Panc1 (cell line): ENCODE measurements around the gene MYO7A. TPM values are rescaled to one million over a fixed set of nuclear protein-coding genes. Genes with fewer than 3 reads are reported as not detected.

Experiments used
- ATAC-seq: fragments of 200-7000 bp; cut with Tn5 transposase; 2 replicates; pipeline ENCODE4 v1.9.1; 2020; ENCODE audit warnings: mild to moderate bottlenecking, moderate library complexity
- BruUV-seq: library from RNA; stranded (reverse); fragments of 400-500 nt; replicated peaks from 2 replicates; lab custom pipeline; 2021; lab: Mats Ljungman, UMichigan
- CTCF ChIA-PET: fragments of 300-600 bp; sonication (Branson Sonifier 250); formaldehyde crosslinking; loops from one replicate; lab custom pipeline; 2022; ENCODE audit warnings: antibody characterized with exemption; lab: Charles Lee
- POLR2A ChIA-PET: fragments of 300-600 bp; sonication (Branson Sonifier 250); formaldehyde crosslinking; loops from one replicate; lab custom pipeline; 2022; ENCODE audit warnings: antibody characterized with exemption; lab: Charles Lee
- DNase-seq: peaks from one replicate; pipeline ENCODE4 v3.0.0-alpha.2; 2010; ENCODE audit warnings: low read depth, low spot score
- H3K27ac ChIP-seq: 2 replicates; pipeline ENCODE4 v1.5.1; 2011; ENCODE audit warnings: mild to moderate bottlenecking, low read length, inconsistent platforms
- H3K27me3 ChIP-seq: fragments of 200-500 bp; sonication (Bioruptor generic); 2 replicates; pipeline ENCODE4 v1.6.0; 2014; ENCODE audit warnings: low read length, inconsistent platforms; ENCODE audit not compliant: control insufficient read depth, insufficient read depth
- H3K36me3 ChIP-seq: fragments of 200-500 bp; sonication (Bioruptor generic); 2 replicates; pipeline ENCODE4 v1.5.1; 2014; ENCODE audit warnings: inconsistent platforms, mild to moderate bottlenecking, low read length, moderate library complexity; ENCODE audit not compliant: control insufficient read depth, insufficient read depth
- H3K4me1 ChIP-seq: 2 replicates; pipeline ENCODE4 v1.5.1; 2011; ENCODE audit warnings: inconsistent platforms, mild to moderate bottlenecking, low read length, moderate library complexity; ENCODE audit not compliant: control insufficient read depth, insufficient read depth
- H3K4me3 ChIP-seq, 2 experiments: 2 replicates each; pipeline ENCODE4 v1.5.1; 2011 to 2012; ENCODE audit warnings: low read depth in 2 of 2, low read length in 2 of 2, mild to moderate bottlenecking in 2 of 2, inconsistent platforms in 1 of 2, moderate library complexity in 1 of 2
- H3K9me3 ChIP-seq: fragments of 200-500 bp; sonication (Bioruptor generic); 2 replicates; pipeline ENCODE4 v1.5.1; 2014; ENCODE audit warnings: low read depth, mild to moderate bottlenecking, inconsistent platforms, low read length, moderate library complexity; ENCODE audit not compliant: control insufficient read depth, insufficient read depth
- POLR2AphosphoS5 ChIP-seq: IDR thresholded peaks from 2 replicates; pipeline ENCODE4 v1.6.1; 2012; ENCODE audit warnings: mild to moderate bottlenecking, low read depth, low read length, moderate library complexity
- SIN3A ChIP-seq: IDR thresholded peaks from 2 replicates; pipeline ENCODE4 v1.6.1; 2012; ENCODE audit warnings: low read depth, mild to moderate bottlenecking, low read length, moderate library complexity, borderline replicate concordance; ENCODE audit not compliant: insufficient read depth
- TCF7L2 ChIP-seq: IDR thresholded peaks from 2 replicates; pipeline ENCODE4 v1.6.1; 2011; ENCODE audit warnings: mild to moderate bottlenecking, low read depth, low read length, inconsistent platforms
- in situ Hi-C: cut with HindIII; loops from 2 replicates; pipeline ENCODE4 v1.10.0; 2016; ENCODE audit warnings: low sequenced_read_pairs, low pct_unique_long_range_greater_than_20kb
- intact Hi-C: fragments of 100-400 bp; cut with micrococcal nuclease; formaldehyde crosslinking; loops from one replicate; pipeline ENCODE4 v1.10.0; 2022; ENCODE audit not compliant: unreplicated experiment
- total RNA-seq: library from RNA; stranded (reverse); gene quantifications from one replicate; pipeline ENCODE4 v1.2.1, GENCODE V29; 2021; ENCODE audit not compliant: unreplicated experiment
- TF ChIP-seq, protein P1 (sequence below): fragments of 450-650 bp; IDR thresholded peaks from 2 replicates; pipeline ENCODE4 v1.5.1; 2017; ENCODE audit warnings: mild to moderate bottlenecking
- TF ChIP-seq, protein P2 (sequence below), 2 experiments: IDR thresholded peaks; 2 replicates each; pipeline ENCODE4 v1.6.1; 2011 to 2012; ENCODE audit warnings: low read depth in 2 of 2, control low read depth in 1 of 2, low read length in 1 of 2, mild to moderate bottlenecking in 1 of 2, moderate library complexity in 1 of 2; ENCODE audit not compliant: insufficient read depth in 1 of 2

The MYO7A gene
- total RNA-seq, 1 experiment from 2014 or later: 1.3 TPM

DNA sequence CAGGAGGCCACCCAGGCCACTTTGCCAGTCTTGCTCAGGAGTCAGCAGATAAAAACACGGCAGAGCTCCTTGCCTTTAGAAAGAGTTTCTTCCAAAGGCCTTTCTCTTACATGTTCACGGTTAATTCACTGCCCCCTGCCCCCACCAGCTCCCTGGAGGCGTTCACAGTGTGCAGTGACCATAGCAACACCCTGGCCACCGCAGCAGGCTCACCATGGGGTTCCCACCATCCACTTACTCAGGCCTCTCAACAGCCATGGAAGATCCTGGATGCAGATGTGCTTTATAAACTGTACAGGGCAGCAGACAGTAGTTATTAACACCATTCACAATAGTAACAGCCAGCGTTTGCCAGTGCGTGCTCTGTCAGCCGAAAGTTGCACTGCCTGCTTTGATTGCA is 10.6 kb upstream of the MYO7A start:
- no peaks in the 10 kb centered on the region for H3K4me1 ChIP-seq
- CTCF ChIA-PET: interaction anchor here (1.0 to 1.2 kb wide), 2 partner anchors 9 to 70 kb away, joined by 3 to 6 read pairs; no protein-coding TSS in a partner anchor
- no peak overlapping the region for H3K4me3 ChIP-seq
- no TSS peak for BruUV-seq
- no peaks in the 10 kb centered on the region for H3K9me3 ChIP-seq
- intact Hi-C loops (no loop called here), in situ Hi-C loops (no loop called here)
- no peak overlapping the region for H3K27ac ChIP-seq
- ATAC-seq (no peak), DNase-seq (no peak)
- no peaks in the 10 kb centered on the region for H3K27me3 ChIP-seq
- H3K36me3 ChIP-seq: no peaks in the 10 kb centered on the region
- TF ChIP-seq POLR2AphosphoS5 (no peak), TCF7L2 (no peak), SIN3A (no peak)
- TF ChIP-seq, protein P1, sequence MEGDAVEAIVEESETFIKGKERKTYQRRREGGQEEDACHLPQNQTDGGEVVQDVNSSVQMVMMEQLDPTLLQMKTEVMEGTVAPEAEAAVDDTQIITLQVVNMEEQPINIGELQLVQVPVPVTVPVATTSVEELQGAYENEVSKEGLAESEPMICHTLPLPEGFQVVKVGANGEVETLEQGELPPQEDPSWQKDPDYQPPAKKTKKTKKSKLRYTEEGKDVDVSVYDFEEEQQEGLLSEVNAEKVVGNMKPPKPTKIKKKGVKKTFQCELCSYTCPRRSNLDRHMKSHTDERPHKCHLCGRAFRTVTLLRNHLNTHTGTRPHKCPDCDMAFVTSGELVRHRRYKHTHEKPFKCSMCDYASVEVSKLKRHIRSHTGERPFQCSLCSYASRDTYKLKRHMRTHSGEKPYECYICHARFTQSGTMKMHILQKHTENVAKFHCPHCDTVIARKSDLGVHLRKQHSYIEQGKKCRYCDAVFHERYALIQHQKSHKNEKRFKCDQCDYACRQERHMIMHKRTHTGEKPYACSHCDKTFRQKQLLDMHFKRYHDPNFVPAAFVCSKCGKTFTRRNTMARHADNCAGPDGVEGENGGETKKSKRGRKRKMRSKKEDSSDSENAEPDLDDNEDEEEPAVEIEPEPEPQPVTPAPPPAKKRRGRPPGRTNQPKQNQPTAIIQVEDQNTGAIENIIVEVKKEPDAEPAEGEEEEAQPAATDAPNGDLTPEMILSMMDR: no peak
- TF ChIP-seq, protein P2, sequence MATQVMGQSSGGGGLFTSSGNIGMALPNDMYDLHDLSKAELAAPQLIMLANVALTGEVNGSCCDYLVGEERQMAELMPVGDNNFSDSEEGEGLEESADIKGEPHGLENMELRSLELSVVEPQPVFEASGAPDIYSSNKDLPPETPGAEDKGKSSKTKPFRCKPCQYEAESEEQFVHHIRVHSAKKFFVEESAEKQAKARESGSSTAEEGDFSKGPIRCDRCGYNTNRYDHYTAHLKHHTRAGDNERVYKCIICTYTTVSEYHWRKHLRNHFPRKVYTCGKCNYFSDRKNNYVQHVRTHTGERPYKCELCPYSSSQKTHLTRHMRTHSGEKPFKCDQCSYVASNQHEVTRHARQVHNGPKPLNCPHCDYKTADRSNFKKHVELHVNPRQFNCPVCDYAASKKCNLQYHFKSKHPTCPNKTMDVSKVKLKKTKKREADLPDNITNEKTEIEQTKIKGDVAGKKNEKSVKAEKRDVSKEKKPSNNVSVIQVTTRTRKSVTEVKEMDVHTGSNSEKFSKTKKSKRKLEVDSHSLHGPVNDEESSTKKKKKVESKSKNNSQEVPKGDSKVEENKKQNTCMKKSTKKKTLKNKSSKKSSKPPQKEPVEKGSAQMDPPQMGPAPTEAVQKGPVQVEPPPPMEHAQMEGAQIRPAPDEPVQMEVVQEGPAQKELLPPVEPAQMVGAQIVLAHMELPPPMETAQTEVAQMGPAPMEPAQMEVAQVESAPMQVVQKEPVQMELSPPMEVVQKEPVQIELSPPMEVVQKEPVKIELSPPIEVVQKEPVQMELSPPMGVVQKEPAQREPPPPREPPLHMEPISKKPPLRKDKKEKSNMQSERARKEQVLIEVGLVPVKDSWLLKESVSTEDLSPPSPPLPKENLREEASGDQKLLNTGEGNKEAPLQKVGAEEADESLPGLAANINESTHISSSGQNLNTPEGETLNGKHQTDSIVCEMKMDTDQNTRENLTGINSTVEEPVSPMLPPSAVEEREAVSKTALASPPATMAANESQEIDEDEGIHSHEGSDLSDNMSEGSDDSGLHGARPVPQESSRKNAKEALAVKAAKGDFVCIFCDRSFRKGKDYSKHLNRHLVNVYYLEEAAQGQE (IDR thresholded peaks at IDR 0.05; ENCODE audit: insufficient read depth in 1 of 2, low read depth in 2 of 2, low read length in 1 of 2): no peak
- POLR2A ChIA-PET: interaction anchor here (1.1 kb wide), 1 partner anchor 10 kb away, joined by 3 read pairs; no protein-coding TSS in a partner anchor

DNA sequence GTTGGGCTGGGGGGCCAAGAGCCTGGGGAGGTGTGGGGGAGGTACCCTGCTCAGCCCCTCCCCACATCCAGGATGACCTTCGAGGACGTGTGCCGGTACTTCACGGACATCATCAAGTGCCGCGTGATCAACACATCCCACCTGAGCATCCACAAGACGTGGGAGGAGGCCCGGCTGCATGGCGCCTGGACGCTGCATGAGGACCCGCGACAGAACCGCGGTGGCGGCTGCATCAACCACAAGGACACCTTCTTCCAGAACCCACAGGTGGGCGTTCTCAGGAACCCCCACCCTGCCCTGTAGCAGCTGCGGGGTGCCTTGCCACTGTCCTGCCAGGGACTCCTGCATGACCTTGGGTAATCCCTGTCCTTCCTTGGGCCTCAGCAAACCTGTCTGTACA is 10.0 kb upstream of the MYO7A start:
- BruUV-seq: no TSS peak

DNA sequence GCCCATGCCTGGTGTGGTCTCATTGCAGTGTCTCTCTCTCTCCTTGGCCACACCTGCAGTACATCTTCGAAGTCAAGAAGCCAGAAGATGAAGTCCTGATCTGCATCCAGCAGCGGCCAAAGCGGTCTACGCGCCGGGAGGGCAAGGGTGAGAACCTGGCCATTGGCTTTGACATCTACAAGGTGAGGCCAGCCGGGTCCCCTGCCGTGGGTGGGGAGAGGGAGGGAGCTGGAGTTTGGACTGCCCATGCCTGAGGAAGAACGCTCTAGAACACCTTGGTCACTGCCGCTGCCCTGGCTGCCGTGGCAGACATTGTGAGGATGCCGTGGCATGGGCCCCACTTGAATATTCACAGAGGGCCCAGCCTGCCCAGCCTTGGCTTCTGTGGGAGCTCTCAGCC is 9.1 kb upstream of the MYO7A start:
- ATAC-seq (no peak), DNase-seq (no peak)
- TF ChIP-seq, protein P1: no peak
- TF ChIP-seq SIN3A: no peak
- TF ChIP-seq POLR2AphosphoS5: no peak
- intact Hi-C loops: no loop called here
- no peaks in the 10 kb centered on the region for H3K36me3 ChIP-seq
- H3K27me3 ChIP-seq: no peaks in the 10 kb centered on the region
- no peak overlapping the region for H3K4me3 ChIP-seq
- in situ Hi-C loops: no loop called here
- ChIA-PET CTCF (no interaction called here), POLR2A (no interaction called here)
- no peaks in the 10 kb centered on the region for H3K9me3 ChIP-seq
- H3K27ac ChIP-seq: no peak overlapping the region
- H3K4me1 ChIP-seq: no peaks in the 10 kb centered on the region
- no TSS peak for BruUV-seq

More for the DNA sequence above, 10.0 kb upstream of the MYO7A start:
- no peaks in the 10 kb centered on the region for H3K9me3 ChIP-seq
- H3K4me3 ChIP-seq: no peak overlapping the region
- no peaks in the 10 kb centered on the region for H3K4me1 ChIP-seq
- ATAC-seq (no peak), DNase-seq (no peak)
- POLR2A ChIA-PET: interaction anchor here (1.1 kb wide), 1 partner anchor 9 kb away, joined by 3 read pairs; no protein-coding TSS in a partner anchor
- no peaks in the 10 kb centered on the region for H3K27me3 ChIP-seq
- intact Hi-C loops (no loop called here), in situ Hi-C loops (no loop called here)
- H3K27ac ChIP-seq: no peak overlapping the region
- no peaks in the 10 kb centered on the region for H3K36me3 ChIP-seq
- no peak for TF ChIP-seq POLR2AphosphoS5
- CTCF ChIA-PET: no interaction called here
